HFFc6 (cell line): ENCODE data around the gene PRF1. TPM values are rescaled to one million over a fixed set of nuclear protein-coding genes. Genes with fewer than 3 reads are reported as not detected.

Experiments used
- DNase-seq: peaks from one replicate; pipeline ENCODE4 v3.0.0-alpha.2; 2018
- H3K27ac Mint-ChIP-seq: 2 replicates; pipeline ENCODE4 v1.8.0; 2020; ENCODE audit warnings: mild to moderate bottlenecking, mixed read lengths
- H3K27me3 Mint-ChIP-seq: 2 replicates; pipeline ENCODE4 v1.8.0; 2021; ENCODE audit warnings: mild to moderate bottlenecking, moderate library complexity, mixed read lengths; ENCODE audit not compliant: insufficient read depth
- H3K36me3 Mint-ChIP-seq: 2 replicates; pipeline ENCODE4 v1.8.0; 2021; ENCODE audit warnings: low read depth, mixed read lengths
- H3K4me1 Mint-ChIP-seq: 2 replicates; pipeline ENCODE4 v1.8.0; 2020; ENCODE audit warnings: low read depth, mixed read lengths
- H3K4me3 Mint-ChIP-seq: 2 replicates; pipeline ENCODE4 v1.8.0; 2020; ENCODE audit warnings: mild to moderate bottlenecking, moderate library complexity, mixed read lengths
- H3K9me3 Mint-ChIP-seq: 2 replicates; pipeline ENCODE4 v1.8.0; 2020; ENCODE audit warnings: mild to moderate bottlenecking, mixed read lengths
- total RNA-seq, 6 experiments: library from RNA; stranded (reverse); fragmentation: NEBNext Ultra II Directional; extraction: Animal tissue kit (Norgen Biotek cat#: 25700); gene quantifications; 2 replicates in 1 of 6; 3 replicates in 5 of 6; pipeline ENCODE4 v1.2.3, GENCODE V29; 2021
- TF ChIP-seq, protein P1 (sequence below): fragments of 200-600 bp; sonication (generic); IDR thresholded peaks from 2 replicates; pipeline ENCODE4 v1.5.0; 2021; ENCODE audit warnings: antibody characterized with exemption, mild to moderate bottlenecking

The PRF1 gene
- total RNA-seq, 6 experiments from 2014 or later, result not detected

DNA sequence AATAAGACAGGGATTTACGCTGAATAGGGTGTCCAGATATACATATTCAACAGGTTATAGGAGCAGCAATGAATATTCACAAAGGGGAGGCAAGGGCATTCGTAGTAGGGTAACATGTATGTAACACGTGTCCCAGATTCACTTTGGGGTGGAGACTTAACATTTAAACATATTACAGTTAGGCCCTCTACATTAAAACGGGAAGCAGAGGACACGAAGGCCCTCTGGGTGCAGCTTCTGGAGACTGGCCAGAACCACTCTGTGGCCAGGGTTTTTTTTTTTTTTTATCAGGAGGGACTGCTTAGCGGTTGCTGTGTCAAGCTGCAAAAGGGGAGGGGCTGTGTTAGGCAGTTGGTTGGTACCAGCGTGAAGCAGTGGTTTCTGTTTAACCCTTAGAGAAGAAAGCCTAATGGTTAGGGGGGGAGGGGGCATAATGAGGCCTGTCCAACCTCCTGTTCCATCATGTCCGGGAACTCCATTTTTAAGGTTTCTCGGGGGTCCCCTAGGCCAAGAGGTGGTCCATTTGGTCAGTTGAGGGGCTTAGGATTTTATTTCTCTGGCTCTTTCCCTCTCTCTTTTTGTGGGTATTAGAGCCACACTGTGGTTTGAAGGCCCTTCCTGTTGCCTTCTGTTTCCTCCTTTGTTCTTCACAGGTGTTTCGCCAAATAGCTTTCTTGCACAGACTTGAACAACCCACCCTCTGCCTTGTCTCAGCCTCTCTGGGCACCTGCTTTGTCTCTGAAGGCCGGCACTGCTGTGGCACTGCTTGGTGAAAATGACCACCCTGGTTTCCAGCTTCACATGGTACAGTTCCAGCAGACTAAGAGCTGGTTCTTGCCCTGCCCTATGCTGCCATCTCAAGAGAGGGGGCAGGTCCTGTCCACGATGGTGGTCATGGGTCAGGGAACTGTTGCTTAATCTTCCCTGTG is 26.4 kb downstream of the PRF1 start:
- TF ChIP-seq, protein P1, sequence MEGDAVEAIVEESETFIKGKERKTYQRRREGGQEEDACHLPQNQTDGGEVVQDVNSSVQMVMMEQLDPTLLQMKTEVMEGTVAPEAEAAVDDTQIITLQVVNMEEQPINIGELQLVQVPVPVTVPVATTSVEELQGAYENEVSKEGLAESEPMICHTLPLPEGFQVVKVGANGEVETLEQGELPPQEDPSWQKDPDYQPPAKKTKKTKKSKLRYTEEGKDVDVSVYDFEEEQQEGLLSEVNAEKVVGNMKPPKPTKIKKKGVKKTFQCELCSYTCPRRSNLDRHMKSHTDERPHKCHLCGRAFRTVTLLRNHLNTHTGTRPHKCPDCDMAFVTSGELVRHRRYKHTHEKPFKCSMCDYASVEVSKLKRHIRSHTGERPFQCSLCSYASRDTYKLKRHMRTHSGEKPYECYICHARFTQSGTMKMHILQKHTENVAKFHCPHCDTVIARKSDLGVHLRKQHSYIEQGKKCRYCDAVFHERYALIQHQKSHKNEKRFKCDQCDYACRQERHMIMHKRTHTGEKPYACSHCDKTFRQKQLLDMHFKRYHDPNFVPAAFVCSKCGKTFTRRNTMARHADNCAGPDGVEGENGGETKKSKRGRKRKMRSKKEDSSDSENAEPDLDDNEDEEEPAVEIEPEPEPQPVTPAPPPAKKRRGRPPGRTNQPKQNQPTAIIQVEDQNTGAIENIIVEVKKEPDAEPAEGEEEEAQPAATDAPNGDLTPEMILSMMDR, result no peak
- peaks cover 14% of the 10 kb centered on the region for H3K27me3 Mint-ChIP-seq
- no peaks in the 10 kb centered on the region for H3K9me3 Mint-ChIP-seq
- no peak overlapping the region for H3K4me3 Mint-ChIP-seq
- H3K27ac Mint-ChIP-seq, result no peak overlapping the region
- peaks cover 24% of the 10 kb centered on the region for H3K4me1 Mint-ChIP-seq
- H3K36me3 Mint-ChIP-seq, result no peaks in the 10 kb centered on the region
- no peak for DNase-seq

DNA sequence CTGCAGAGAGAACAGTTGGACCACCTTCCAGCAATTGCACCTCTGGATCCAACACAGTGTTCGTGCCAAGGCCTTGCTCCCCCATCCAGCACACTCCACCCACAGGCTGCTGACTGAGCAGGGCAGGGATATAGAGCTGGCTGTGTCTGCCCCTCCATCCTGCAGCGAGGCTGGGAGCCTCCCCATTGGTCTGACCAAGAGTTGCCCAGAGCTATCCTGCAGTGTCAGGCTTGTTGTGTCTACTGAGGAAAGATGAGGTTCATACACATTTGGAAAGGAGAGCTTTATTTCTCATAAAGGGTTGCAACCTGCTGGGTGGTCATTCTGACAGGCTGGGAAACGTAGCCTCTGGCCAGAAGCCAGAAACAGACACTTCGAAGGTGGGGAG is 27.1 kb downstream of the PRF1 start:
- TF ChIP-seq, protein P1, result no peak
- DNase-seq, result no peak
- Mint-ChIP-seq H3K4me1 (peaks cover 24% of the 10 kb centered on the region), H3K27me3 (peaks cover 14% of the 10 kb centered on the region), H3K27ac (no peak overlapping the region), H3K36me3 (no peaks in the 10 kb centered on the region), H3K4me3 (no peak overlapping the region), H3K9me3 (no peaks in the 10 kb centered on the region)

DNA sequence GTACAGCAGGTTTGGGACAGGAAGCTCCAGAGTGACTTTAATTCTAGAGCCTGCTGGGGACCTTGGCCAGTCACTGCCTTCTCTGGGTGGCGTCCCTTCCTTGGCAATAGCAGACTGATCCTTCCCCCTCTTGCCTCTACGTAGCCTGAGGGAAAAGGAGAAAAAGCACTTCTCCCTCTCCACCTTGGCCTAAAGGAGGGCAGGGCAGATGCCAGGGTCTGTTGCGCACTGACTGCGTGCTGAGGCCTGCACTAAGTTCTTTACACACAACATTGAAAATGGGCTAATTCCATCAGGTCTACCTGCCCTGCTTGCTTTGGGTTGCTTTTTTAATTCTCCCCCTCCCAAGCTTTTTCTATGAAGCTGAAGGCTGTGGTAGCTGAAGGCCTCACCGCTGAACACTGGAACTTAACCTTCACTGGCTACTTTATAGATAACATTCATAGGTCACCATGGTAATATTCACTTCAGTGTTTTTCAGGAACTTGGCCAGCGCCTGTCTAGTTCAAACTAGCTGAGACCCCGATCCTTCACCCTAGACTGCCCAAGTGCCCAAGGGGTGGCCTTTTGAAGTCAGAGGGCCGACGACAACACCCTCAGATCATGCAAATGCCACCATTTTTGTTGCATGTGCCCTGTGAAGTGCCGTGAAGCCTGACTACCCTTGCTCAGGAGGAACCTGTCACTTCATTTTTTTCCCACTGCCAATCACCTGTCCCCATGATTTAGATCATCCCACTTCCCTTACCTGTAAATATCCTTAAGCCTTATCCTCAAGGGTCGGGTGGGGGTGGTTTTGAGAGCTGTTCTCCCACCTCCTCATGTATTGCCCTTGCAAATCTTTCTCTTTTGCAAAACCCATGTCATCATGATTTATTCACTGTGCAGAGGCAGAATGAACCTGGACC is 28.7 kb downstream of the PRF1 start:
- no peak overlapping the region for H3K4me3 Mint-ChIP-seq
- TF ChIP-seq, protein P1, result no peak
- peaks cover 15% of the 10 kb centered on the region for H3K27me3 Mint-ChIP-seq
- H3K4me1 Mint-ChIP-seq, result peaks cover 24% of the 10 kb centered on the region
- H3K9me3 Mint-ChIP-seq, result no peaks in the 10 kb centered on the region
- H3K36me3 Mint-ChIP-seq, result no peaks in the 10 kb centered on the region
- DNase-seq, result no peak
- H3K27ac Mint-ChIP-seq, result no peak overlapping the region

DNA sequence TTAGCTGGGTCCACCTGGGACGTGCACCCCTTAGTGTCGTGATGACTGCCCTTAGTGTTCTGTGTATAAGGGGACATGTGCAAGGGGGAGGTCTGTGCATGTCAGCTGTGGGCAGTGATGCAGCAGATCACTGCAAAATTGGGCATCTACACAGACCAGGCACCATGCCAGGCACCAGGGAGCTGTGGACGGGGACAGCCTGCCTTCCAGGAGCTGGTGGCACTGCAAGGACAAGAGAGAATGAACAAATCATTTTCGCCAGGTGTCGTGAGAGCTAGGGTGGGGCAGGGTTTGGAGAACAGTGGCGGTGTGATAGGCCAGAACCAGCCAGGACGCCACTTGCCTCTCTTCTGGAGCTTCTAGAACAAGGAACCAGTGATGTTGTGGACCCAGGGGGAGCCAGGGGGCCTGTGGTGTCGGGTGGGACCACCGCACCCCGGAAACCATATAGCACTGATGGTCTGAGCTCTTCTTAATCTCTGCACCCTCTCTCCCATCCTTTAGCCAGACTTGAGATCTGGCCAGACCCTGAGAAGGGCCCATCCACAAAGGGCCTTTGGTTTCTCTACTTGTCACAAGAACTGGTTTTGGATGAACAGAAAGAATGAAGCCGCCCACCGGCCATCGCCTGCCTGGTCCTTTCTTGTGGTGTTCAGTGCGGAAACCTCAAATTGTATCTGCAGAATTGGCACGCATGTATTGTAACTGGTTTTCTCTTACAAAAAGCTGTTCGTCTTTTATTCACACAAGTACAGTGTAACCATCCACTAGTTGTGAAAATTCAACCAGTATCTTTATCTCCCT is 30.7 kb downstream of the PRF1 start:
- Mint-ChIP-seq H3K27ac (no peak overlapping the region), H3K4me3 (no peak overlapping the region), H3K36me3 (no peaks in the 10 kb centered on the region), H3K4me1 (peaks cover 13% of the 10 kb centered on the region; the same call in 1 of the 2 replicates), H3K9me3 (no peaks in the 10 kb centered on the region), H3K27me3 (peaks cover 22% of the 10 kb centered on the region)
- TF ChIP-seq, protein P1, result no peak
- DNase-seq, result no peak

DNA sequence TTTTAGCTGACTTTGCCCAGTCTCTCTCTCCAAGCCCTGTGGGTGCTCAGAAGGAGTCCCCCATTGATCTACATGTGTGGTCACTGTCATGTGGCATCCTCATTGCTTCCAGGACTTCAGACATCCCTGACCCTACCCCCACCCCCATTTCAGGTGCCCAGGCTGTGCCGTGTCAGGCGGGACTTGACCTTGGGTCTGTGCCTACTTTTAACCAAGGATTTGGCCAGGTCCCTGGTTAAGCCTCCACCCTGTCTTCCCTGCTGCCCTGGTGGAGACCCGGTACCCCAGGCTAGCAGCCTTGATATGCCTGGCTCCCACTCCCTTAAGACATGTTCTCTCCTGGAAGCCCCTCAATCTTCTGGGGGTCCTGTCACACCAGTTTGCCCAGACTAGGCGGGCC is 31.3 kb downstream of the PRF1 start:
- peaks cover 24% of the 10 kb centered on the region for H3K27me3 Mint-ChIP-seq
- H3K4me1 Mint-ChIP-seq, result peaks cover 7% of the 10 kb centered on the region; the same call in 1 of the 2 replicates
- H3K9me3 Mint-ChIP-seq, result no peaks in the 10 kb centered on the region
- no peak overlapping the region for H3K4me3 Mint-ChIP-seq
- DNase-seq, result no peak
- TF ChIP-seq, protein P1, result no peak
- no peaks in the 10 kb centered on the region for H3K36me3 Mint-ChIP-seq
- H3K27ac Mint-ChIP-seq, result no peak overlapping the region
